ENCODE data around the gene RNASEH1. TPM values are rescaled to one million over a fixed set of nuclear protein-coding genes. Genes with fewer than 3 reads are reported as not detected.
A peak's percentile ranks its signal among the peaks of the same experiment; 100 is the strongest.

Gene RNASEH1
- total RNA-seq, 6 donors from 2014 or later, result 17.1 to 19.5 (median 18.0) TPM

DNA sequence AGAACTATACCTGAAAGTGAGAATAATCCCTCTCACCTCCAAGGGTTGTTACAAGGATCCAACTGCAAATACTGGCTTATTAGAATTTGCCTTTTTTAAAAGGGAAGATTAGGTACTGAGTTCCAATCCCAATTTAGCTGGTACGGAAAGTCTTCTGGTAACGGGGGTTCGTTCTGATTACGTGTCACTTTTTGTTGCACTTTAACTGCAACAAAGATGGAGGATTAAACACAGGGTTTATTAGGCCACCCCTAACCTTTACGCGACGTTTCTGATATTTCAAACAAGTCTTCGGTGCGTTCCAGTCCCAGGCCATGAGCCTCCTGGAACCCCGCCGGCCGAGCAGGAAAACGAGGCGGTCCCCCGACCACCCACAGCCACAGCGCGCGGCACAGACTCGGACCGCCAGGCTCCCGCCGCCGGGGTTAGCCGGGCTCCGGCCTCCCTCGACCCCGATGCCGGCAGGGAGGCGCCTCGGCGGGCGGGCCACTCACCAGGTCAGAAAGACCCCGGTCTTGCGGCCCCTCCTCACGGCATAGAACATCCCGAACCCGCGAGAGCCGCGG is 411 bp downstream of the RNASEH1 start:
- Histone ChIP-seq H3K9me3 (no peaks in the 10 kb centered on the region), H3K27me3 (no peaks in the 10 kb centered on the region), H3K36me3 (peaks cover 3 to 40% (median 27%) of the 10 kb centered on the region in 4 donors), H3K4me1 (peaks cover 18 to 20% (median 18%) of the 10 kb centered on the region in 4 donors), H3K27ac (peak overlapping the region; percentile 92 to 98 (median 96)), H3K4me3 (peak overlapping the region; percentile 68 to 100 (median 97))
- WGBS, 2 donors, result 0 to 1% methylated on average over 23 to 27 of the region's 40 CpGs
- DNase-seq (no peak), ATAC-seq (ENCODE audit: low FRiP score in 2 of 2) (peak; percentile 6 to 55)
- TF ChIP-seq, protein P1, sequence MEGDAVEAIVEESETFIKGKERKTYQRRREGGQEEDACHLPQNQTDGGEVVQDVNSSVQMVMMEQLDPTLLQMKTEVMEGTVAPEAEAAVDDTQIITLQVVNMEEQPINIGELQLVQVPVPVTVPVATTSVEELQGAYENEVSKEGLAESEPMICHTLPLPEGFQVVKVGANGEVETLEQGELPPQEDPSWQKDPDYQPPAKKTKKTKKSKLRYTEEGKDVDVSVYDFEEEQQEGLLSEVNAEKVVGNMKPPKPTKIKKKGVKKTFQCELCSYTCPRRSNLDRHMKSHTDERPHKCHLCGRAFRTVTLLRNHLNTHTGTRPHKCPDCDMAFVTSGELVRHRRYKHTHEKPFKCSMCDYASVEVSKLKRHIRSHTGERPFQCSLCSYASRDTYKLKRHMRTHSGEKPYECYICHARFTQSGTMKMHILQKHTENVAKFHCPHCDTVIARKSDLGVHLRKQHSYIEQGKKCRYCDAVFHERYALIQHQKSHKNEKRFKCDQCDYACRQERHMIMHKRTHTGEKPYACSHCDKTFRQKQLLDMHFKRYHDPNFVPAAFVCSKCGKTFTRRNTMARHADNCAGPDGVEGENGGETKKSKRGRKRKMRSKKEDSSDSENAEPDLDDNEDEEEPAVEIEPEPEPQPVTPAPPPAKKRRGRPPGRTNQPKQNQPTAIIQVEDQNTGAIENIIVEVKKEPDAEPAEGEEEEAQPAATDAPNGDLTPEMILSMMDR (IDR thresholded peaks at IDR 0.05), result peak in 1 of 6 experiments; percentile 23
- TF ChIP-seq EP300 (IDR thresholded peaks at IDR 0.05), result no peak

DNA sequence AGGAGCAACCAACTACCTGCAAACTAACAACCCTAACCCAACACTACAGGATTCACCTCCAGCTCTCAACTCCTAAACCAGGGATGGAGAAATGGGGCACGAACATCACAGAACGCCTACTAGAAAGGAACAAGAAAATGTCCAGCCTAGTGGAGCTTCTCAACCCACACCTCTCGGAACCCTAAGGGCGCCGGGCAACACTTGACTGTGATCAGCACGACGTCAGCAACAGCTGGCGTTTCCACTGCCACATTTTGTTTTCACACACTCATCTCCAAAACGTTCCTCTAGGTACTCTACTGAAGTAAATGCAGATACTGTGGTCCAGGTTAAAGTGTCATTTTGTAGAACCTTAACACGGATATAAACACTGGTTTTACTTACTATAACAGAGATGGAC is 4.2 kb downstream of the RNASEH1 start:
- 89 to 91% methylated on average over 10 of the region's 10 CpGs for WGBS, 2 donors
- Histone ChIP-seq H3K27me3 (no peaks in the 10 kb centered on the region), H3K4me1 (peaks cover 14 to 16% (median 15%) of the 10 kb centered on the region in 4 donors), H3K27ac (no peak overlapping the region), H3K9me3 (no peaks in the 10 kb centered on the region), H3K4me3 (no peak overlapping the region), H3K36me3 (peaks cover 27 to 75% (median 58%) of the 10 kb centered on the region in 4 donors)
- no peak for ATAC-seq (ENCODE audit: low FRiP score in 2 of 2)
- DNase-seq, result no peak
- TF ChIP-seq POLR2A (IDR thresholded peaks at IDR 0.05), result no peak
- no peak for TF ChIP-seq EP300 (IDR thresholded peaks at IDR 0.05)
- no peak for TF ChIP-seq POLR2AphosphoS5 (IDR thresholded peaks at IDR 0.05)
- TF ChIP-seq, protein P1 (IDR thresholded peaks at IDR 0.05), result no peak

DNA sequence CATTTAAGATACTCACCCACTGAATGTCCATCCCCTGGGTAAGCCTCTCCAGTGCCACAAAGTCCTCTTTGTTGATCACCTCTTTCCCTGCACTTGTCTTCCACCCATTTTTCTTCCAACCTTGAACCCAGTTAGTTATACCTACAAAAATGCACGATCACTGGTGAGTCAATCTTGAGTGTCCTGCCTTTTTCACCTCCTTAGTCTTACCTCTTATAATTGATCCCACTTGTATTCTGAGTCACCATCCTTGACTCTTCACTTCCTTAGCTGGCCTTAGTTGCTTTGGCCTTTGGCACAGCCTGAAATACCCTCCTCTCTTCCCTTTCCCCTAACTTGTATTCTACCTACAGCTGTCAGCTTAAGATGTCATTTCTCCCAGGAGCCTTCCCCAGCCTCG is 10.2 kb downstream of the RNASEH1 start:
- peaks cover 53 to 97% (median 84%) of the 10 kb centered on the region in 4 donors for H3K36me3 ChIP-seq
- no peak overlapping the region for H3K4me3 ChIP-seq
- ATAC-seq (ENCODE audit: low FRiP score in 2 of 2) (no peak), DNase-seq (no peak)
- H3K9me3 ChIP-seq, result no peaks in the 10 kb centered on the region
- no peaks in the 10 kb centered on the region for H3K27me3 ChIP-seq
- no peaks in the 10 kb centered on the region for H3K4me1 ChIP-seq
- H3K27ac ChIP-seq, result no peak overlapping the region
- 92 to 96% methylated on average over 2 of the region's 2 CpGs for WGBS, 2 donors
- no peak for TF ChIP-seq POLR2A (IDR thresholded peaks at IDR 0.05)
- TF ChIP-seq POLR2AphosphoS5 (IDR thresholded peaks at IDR 0.05), result no peak
- TF ChIP-seq, protein P1 (IDR thresholded peaks at IDR 0.05), result no peak
- no peak for TF ChIP-seq EP300 (IDR thresholded peaks at IDR 0.05)

DNA sequence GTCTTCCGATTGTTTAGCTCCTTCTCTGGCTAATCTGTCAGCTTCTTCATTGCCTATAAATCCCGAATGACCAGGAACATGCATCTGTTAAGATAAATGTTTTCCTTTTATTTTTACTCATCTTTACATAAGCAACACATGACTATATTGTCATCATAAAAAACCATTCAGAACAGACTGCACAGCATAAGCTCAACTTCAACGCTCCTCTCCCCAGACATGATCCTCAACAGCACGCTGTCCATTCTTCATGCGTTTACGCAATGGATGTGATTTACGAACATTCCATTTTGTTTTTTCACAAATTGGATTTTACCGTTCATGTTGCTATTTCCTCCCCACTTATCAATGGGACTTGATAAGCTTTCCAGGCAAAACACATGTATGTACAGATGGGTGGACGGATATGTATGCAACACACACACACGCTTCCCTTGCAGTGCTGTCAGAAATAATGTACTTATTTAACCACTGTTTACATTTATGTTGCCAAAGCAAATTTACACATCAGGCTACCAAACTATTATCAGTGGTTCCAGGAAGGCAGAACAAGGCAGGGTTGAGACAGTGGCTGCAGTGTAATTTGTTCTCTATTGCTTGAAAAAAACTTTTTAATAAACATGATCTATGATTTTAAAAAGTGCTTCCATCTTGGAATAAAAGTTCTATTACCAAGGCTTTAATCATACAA is 12.2 kb downstream of the RNASEH1 start:
- Histone ChIP-seq H3K36me3 (peaks cover 42 to 100% (median 79%) of the 10 kb centered on the region in 4 donors), H3K27ac (no peak overlapping the region), H3K4me3 (no peak overlapping the region), H3K27me3 (no peaks in the 10 kb centered on the region), H3K4me1 (no peaks in the 10 kb centered on the region), H3K9me3 (no peaks in the 10 kb centered on the region)
- no peak for ATAC-seq (ENCODE audit: low FRiP score in 2 of 2)
- TF ChIP-seq, protein P1 (IDR thresholded peaks at IDR 0.05), result no peak
- TF ChIP-seq POLR2A (IDR thresholded peaks at IDR 0.05) (no peak), EP300 (IDR thresholded peaks at IDR 0.05) (no peak), POLR2AphosphoS5 (IDR thresholded peaks at IDR 0.05) (no peak)
- WGBS, 2 donors, result 93 to 94% methylated on average over 10 of the region's 10 CpGs
- no peak for DNase-seq
